DMS53 (cell line): Measurements from ENCODE around the gene ATP11A.
A peak's percentile ranks its signal among the peaks of the same experiment; 100 is the strongest.
"Not testable (repeated sequence)": the region's sequence is repeated elsewhere in the genome, so short reads cannot be mapped to it uniquely, and the experiment has no call there.

Experiments
- DNase-seq: peaks from one replicate; lab custom pipeline; 2025; lab: John Stamatoyannopoulos, UW

The ATP11A gene

DNA sequence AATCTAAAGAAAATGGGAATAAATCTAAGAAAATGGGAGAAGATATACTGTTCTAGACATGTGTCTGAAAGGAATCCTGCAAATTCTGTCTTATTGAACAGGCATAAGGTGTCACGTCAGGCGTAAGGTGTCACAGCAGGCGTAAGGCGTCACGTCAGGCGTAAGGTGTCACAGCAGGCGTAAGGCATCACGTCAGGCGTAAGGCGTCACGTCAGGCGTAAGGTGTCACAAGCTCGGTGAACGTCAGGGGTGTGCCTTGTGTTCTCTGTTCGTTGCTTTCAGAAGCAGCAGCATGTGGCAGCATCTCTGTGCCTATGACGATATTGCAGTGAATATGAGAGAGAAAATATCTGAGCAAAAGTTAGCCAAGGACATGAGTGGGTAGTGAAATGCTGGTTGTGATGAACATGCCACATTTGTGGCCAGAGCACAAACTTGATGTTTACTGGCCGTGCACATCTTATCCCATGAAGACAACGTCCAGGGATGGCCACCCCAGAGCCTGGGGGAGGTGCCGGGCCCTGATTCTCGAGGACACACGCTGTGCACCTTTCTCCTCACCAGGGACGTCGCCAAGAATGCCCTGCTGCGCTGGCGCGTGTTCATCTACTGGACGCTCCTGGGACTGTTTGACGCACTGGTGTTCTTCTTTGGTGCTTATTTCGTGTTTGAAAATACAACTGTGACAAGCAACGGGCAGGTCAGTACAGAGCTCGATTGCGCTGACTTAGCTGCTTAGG, 172.2 kb downstream of the ATP11A start:
- DNase-seq: no peak

DNA sequence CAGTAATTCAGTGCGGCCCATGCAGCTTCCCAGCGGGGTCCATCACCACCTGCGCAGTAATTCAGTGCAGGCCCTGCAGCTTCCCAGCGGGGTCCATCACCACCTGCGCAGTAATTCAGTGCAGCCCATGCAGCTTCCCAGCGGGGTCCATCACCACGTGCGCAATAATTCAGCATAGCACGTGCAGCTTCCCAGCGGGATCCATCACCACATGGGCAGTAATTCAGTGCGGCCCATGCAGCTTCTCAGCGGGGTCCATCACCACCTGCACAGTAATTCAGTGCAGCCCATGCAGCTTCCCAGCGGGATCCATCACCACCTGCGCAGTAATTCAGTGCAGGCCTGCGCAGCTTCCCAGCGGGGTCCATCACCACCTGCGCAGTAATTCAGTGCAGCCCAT, 173.5 kb downstream of the ATP11A start:
- not testable (repeated sequence) for DNase-seq

DNA sequence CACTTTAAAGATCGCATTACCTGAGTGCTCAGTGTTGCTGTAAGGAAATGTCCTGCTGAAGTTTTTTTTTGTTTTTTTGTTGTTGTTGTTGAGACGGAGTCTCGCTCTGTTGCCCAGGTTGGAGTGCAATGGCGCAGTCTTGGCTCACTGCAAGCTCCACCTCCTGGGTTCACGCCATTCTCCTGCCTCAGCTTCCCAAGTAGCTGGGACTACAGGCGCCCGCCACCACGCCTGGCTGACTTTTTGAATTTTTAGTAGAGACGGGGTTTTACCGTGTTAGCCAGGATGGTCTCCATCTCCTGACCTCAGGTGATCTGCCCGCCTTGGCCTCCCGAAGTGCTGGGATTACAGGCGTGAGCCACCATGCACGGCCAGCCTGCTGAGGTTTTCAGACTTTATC, 175.6 kb downstream of the ATP11A start:
- not testable (repeated sequence) for DNase-seq

DNA sequence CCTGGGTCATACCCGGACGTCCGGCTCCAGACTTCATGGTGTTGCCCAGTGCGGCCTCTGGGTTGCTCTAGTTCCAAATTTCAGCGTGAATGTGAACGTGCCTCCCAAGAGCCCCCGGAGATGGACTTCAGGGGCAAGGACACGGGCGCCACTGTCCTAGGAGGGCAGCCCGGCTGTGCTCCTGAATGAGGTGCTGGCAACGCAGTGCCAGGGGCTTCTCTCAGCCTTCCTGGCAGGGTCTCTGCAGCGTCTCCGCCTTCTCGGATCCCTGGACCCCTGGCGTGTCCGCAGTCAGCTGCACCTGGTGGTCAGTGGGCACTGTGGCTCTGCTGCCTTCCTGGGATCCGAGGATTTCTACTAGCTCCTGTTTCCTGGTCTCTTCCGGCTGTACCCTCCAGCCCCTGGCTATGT, 177.5 kb downstream of the ATP11A start:
- no peak for DNase-seq

DNA sequence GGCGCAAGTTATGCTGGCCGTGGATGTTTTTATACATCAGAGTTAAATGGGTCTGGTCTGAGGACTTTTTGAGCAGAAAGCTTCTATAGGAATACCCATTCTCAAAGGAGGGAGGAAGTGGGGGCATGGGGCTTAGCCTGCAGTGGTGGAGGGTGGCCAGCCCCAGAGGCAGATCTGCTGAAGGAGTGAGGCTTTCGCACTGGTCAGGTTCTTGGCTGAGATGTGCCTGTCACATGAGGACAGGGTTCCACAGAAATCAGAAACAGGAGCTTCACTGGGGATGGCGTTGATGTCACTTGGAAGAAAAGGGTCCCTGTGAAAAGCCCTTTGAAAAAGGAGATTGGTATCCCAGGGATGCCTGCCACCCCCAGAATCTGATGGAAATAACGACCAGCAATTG, 178.5 kb downstream of the ATP11A start:
- no peak for DNase-seq

- DNase-seq: no peak
Observed at GRCh38 chr13:112869202-112870050, 179.6 kb downstream of the ATP11A start.

GRCh38 chr13:112870051-112870331, 180.2 kb downstream of the ATP11A start:
- no peak for DNase-seq

DNA sequence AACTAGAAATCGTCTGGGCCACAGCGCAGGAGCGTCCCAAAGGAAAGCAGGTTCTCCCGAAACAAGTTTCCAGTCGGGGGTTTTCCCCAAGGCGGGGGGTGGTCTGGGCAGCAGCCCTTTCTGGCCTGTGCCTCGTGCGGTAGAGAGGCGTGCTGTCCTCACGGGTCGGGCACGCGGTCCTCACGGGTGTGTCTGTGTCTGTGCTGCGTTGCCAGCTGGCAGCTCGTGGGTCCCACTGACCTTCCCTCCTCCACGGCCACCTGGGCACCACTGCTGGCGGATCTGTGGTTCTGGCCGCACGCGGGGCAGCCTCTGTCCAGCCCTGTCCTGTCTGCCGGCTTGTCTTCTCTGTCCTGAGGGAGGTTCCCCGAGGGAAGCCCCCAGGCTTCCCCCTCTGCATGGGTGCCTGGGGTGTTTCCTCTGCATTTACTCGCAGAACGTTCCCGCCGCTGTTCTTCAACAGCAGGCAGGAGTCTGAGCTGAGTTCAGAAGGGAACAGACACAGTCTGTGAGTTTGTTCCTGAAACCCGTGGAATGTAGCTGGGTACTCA, 181.0 kb downstream of the ATP11A start:
- DNase-seq: no peak

DNA sequence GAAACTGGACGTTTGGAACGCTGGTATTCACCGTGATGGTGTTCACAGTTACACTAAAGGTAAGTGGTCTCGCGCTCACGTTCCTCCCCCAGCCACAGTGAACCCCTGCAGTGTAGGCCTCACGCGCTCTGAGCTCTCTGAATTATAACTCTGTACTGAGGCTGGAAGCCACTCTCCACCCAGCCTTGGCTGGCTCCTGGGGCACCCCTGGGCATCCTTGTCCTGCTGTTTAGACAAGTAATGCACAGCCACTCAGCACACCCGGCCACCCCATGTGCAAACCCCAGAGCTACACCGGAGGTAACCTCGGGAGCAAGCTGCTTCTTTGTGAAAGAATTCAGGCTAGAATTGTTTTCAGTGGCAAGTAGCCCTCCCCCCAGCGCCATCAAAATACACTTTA, 181.9 kb downstream of the ATP11A start:
- no peak for DNase-seq

DNA sequence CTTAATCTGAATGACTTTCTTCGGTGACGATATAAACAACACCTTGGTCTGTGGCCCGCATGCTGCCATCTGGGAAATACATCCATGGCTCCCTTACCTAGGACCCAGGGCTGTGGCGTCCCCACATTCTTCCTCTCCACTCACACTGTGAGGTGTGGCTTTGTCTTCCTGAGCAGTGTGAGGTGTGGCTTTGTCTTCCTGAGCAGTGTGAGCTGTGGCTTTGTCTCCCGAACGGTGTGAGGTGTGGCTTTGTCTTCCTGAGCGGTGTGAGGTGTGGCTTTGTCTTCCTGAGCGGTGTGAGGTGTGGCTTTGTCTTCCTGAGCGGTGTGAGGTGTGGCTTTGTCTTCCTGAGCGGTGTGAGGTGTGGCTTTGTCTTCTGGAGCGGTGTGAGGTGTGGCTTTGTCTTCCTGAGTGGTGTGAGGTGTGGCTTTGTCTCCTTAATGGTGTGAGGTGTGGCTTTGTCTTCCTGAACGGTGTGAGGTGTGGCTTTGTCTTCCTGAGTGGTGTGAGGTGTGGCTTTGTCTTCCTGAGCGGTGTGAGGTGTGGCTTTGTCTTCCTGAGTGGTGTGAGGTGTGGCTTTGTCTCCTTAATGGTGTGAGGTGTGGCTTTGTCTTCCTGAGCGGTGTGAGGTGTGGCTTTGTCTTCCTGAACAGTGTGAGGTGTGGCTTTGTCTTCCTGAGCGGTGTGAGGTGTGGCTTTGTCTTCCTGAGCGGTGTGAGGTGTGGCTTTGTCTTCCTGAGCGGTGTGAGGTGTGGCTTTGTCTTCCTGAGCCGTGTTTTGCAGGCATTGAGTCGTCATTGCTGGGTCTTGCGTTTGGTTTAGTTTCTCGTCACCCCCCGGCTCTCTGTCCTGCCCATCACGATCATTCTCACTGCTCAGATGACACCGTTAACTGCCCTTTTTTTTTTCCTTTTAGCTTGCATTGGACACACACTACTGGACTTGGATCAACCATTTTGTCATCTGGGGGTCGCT, 183.1 kb downstream of the ATP11A start:
- DNase-seq: peak; percentile 8

DNA sequence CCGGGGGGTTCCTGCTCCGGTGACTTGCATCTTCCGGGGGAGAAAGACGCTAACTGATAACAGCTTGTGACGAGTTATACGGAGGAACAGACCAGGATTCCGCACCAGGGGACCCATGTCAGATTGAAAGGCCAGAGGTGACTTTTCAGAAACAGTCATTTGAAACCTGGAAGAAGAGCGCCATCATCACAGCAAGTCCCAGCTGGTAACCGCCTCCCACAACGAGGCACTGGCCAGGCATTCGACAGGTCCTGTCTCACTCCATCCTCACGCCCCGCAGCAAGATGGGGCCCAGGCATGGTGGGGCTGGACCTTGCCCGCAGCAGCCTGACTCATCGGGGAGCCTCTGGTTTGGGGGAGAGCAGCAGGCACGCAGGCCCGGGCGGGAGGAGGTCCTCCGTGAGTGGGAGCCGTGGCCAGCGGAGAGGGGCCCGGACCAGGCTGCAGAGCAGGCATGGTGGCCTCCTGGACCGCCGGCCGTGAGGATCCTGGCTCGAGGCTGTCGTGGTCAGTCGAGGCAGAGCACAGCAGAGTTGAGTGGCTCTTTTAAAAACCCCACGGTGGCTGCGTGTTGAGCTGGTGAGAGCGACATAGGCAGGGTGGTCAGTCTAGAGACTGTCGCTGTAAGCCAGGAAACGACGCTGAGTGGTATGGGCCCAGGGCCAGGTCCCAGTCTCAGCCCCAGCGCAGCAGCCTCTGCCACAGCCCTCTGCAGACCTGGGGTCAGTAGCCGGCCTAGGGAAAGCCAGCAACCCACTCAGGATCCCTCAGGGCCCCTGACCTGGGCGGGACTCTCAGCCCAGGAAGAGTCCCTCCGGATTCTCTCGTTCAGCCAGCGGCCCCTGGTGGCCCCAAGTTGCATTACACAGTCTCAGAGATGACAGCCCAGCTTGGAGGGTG, 184.3 kb downstream of the ATP11A start:
- DNase-seq: peak; percentile 65

GRCh38 chr13:112874751-112875300, 185.0 kb downstream of the ATP11A start:
- no peak for DNase-seq

GRCh38 chr13:112875627-112876026, 185.8 kb downstream of the ATP11A start:
- DNase-seq: no peak

DNA sequence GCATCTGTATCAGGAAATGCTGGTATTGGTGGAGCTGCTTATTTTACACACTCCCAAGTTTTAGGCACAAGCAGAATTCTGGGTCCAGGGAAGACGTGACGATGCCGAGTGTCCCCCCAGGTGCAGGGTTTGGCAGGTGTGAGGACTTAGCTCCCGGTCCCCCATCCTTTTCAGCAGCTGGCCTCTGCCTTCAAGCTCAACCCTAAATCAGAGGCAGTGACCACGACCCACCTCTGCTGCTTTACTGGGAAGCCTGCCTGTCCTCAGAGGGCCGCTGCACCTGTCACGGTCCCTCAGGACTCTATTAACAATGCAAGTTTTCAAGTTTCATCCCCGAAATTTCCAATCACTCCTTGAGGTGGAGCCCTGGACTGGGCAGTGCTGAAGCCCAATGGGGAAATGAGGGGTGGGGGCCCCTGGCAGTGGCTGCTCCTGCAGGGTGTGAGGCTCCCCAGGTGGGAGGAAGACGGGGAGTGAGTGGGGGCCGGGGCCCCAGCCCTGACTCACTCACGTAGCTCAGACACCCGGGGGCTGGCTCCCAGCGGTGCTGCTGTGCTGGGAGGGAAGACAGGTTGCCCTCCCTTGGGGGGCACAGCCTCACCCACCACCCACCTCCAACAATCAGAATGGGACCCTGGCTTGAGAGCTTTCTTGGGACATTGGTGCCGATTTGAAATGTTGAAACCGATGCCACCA, 186.6 kb downstream of the ATP11A start:
- no peak for DNase-seq

DNA sequence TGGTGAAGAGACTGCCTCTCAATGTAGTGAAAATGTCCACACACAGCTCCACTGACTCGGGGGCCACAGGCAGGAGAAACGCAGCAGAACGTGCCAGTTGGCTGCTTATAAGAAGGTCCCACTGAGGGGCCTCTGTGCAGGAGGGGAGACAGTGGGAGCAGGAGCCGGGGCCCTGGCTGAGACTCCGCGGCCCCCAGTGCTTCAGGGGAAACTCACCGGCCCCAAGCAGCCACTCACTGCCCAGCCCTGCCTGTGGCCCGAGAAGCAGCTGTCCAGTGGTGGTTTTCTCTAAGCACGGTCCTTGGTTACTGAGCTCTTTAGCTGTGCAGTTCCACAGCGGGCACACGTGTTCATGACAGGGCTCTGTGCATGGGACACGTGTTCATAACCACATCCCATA, 187.2 kb downstream of the ATP11A start:
- no peak for DNase-seq

DNA sequence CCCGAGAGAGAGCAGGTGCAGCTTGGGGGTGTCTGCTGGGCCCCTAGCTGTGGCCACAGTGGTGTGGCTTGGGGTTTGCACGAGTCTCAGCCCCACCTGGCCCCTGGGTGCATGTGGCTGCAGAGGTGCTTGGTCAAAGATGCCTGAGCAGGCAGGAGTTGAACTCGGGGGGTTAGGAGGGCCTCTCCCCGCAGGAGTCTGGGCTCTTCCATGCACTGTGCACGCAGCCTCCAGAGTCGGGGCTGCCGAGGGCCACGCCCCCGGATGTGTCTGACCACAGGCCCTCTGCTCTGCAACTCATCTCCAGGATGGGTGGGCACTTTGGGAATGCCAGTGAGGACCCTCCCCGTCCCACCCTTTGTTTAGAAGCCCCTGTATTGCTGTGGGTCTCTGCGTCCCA, 187.7 kb downstream of the ATP11A start:
- DNase-seq: no peak

DNA sequence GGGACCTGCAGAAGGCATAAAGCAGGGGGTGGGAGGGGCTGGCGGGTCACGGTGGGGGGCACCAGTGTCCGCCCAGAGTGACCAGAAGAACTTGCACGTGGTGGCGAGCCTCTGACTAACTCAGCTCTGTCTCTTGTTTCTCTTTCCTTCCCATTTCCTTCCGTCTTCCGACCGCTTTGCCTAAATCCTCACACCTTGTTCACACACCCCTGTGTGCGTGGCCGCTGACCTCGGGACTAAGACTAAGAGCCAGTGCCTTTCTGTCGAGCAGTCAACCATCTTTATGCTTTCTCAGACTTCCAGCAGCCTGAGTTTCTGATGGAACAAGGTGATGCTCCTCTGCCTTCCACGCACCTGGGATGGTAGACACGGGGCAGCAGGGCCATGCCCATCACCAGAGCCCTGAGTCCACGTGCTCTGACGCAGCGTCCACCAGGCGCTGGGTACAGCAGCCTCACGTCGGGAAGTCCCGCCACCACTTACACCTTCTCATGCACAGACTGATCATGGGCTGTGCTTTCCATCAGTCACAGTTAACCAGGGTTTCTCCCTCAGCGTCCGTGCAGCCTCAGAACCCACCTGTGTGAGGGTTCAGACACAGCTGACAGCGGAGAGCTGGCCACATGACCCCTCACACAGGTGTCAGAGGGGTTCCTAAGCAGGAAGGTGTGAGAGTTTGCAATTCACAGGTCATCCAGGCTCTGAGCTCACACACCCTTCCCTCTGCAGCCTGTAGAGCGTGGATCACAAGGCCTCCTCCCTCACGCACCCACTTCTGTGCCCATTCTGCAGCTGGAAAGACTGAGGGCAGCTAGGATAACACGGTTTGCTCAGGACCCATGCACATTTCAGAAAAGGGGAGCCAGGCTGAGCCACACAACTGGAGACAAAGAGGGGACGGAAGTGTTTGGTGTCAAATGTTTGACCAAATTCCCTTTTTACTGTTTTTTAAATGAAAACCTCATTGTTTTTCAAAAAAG, 188.4 kb downstream of the ATP11A start:
- DNase-seq: no peak

DNA sequence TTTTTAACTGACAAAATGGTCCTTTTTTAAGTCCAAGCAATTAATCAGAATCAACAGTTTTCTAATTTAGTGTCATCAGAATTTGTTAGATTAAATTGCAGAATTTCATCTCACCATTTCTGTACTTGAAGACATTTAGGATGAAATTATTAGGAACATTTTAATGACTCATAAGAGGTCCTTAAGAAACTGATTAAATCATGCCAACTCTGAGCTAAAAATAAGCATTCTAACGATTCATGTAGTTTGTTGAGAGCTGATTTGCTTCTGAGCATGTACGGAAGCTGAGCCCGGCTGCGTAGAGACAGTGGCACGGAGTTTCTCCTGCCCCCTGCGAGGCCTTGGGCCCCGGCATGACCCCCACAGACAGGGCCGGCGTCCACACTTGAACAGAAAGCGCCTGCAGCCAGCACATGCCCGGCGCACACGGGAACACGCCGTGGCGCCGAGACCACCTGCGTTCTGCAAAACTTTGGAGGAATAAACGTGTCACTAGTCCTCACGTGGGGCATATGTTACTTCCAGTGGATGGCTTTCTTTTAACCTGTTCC, 189.5 kb downstream of the ATP11A start:
- DNase-seq: no peak

DNA sequence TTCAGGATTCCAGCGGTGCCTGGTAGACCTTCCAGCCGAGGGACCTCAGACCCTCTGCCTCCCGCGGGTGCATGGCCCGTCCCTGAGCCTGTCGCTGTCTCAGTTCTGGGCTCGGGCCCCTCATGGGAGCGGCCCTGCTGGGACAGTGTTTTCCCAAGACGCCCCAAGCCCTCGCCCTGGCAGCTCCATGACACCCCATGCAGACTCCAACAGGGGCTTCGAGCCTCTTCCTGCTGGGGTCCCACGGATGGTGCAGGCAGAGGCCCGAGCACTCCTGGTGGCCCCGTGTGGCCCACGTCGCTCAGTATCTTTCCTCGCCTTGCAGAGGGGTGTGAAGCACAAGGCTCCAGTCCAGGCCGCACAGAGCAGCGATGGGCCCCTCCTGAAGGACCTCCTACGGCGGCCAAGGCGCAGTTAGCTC, 190.4 kb downstream of the ATP11A start:
- DNase-seq: no peak
